SKM-1 (cell line): ENCODE results near the gene FKBP7.
A peak's percentile ranks its signal among the peaks of the same experiment; 100 is the strongest.
"Not testable (repeated sequence)": the region's sequence is repeated elsewhere in the genome, so short reads cannot be mapped to it uniquely, and the experiment has no call there.

ENCODE experiments used
- DNase-seq: peaks from one replicate; lab custom pipeline; 2025; ENCODE audit not compliant: unreplicated experiment; lab: John Stamatoyannopoulos, UW

The FKBP7 gene

GRCh38 chr2:178478439-178479274 is at the start of gene FKBP7:
FKBP7 (minus strand) TSS chr2:178478600; CDS start chr2:178478499, 101 bp downstream.
- DNase-seq, result peak; percentile 66

- DNase-seq, result no peak
Observed at GRCh38 chr2:178527592-178527991, 49.2 kb upstream of the FKBP7 start.

- no peak for DNase-seq
Observed at GRCh38 chr2:178526256-178526655, 47.9 kb upstream of the FKBP7 start.

GRCh38 chr2:178525460-178525859 is 47.1 kb upstream of the FKBP7 start:
- DNase-seq, result not testable (repeated sequence)

GRCh38 chr2:178525010-178525409 is 46.6 kb upstream of the FKBP7 start:
- not testable (repeated sequence) for DNase-seq

- no peak for DNase-seq
Observed at GRCh38 chr2:178523596-178524134, 45.3 kb upstream of the FKBP7 start.

- peak; percentile 55 for DNase-seq
Observed at GRCh38 chr2:178522950-178523595, 44.7 kb upstream of the FKBP7 start.

GRCh38 chr2:178521304-178522150 is 43.1 kb upstream of the FKBP7 start:
- no peak for DNase-seq

- DNase-seq, result no peak
Observed at GRCh38 chr2:178517496-178517895, 39.1 kb upstream of the FKBP7 start.

- no peak for DNase-seq
Observed at GRCh38 chr2:178514664-178515063, 36.3 kb upstream of the FKBP7 start.

GRCh38 chr2:178513876-178514275 is 35.5 kb upstream of the FKBP7 start:
- no peak for DNase-seq

- DNase-seq, result no peak
Observed at GRCh38 chr2:178512484-178512883, 34.1 kb upstream of the FKBP7 start.

- DNase-seq, result no peak
Observed at GRCh38 chr2:178510384-178510783, 32.0 kb upstream of the FKBP7 start.

- DNase-seq, result no peak
Observed at GRCh38 chr2:178508646-178509045, 30.2 kb upstream of the FKBP7 start.

GRCh38 chr2:178506949-178507348 is 28.5 kb upstream of the FKBP7 start:
- DNase-seq, result no peak

GRCh38 chr2:178506524-178506923 is 28.1 kb upstream of the FKBP7 start:
- no peak for DNase-seq

GRCh38 chr2:178506101-178506500 is 27.7 kb upstream of the FKBP7 start:
- DNase-seq, result no peak

GRCh38 chr2:178502751-178503150 is 24.4 kb upstream of the FKBP7 start:
- no peak for DNase-seq

GRCh38 chr2:178499640-178500039 is 21.2 kb upstream of the FKBP7 start:
- DNase-seq, result no peak

- no peak for DNase-seq
Observed at GRCh38 chr2:178498137-178498536, 19.7 kb upstream of the FKBP7 start.

GRCh38 chr2:178496049-178496448 is 17.6 kb upstream of the FKBP7 start:
- DNase-seq, result no peak
